ENCODE measurements around the gene CENPC.
"Not testable (repeated sequence)": the region's sequence is repeated elsewhere in the genome, so short reads cannot be mapped to it uniquely, and the experiment has no call there.

CENPC gene

DNA sequence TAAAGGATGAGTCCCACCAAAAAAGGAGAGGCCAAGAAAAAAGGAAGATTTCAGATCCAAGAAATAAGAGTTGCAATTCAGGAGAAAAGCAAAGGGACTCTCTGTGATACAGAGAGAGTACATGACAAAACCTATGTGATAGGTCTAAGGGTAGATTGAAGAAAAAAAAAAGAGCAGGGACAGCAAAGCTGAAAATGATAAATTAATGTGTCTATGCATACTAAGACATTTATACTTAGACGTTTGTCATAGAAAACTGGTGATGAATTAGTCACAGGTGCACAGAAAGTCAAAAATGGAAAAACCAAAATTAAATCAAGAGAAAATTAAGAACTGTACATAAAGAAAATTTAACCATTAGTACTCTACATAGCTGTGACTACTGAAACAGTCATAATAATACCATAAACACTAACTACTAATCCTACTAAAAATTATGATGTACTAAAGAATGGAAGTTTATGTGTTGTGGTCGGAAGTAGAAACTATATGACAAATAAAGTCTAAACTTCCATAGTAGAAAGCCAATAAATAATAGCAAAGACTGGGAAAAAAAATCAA lies 9.9 kb downstream of the CENPC start:
- no peak for TF ChIP-seq ZNF274 (IDR thresholded peaks at IDR 0.05; ENCODE audit: low read depth, low read length)

DNA sequence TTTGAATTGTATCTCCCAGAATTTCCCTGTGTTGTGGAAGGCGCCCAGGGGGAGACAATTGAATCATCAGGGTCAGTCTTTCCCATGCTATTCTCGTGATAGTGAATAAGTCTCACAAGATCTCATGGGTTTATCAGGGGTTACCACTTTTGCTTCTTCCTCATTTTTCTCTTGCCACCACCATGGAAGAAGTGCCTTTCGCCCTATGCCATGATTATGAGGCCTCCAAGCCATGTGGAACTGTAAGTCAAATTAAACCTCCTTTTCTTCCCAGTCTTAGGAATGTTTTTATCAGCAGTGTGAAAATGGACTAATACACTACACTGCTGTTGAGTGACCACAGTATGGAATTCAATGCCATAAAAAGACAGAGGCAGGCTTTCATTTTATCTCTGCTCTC lies 12.2 kb downstream of the CENPC start:
- H3K4me3 ChIP-seq (ENCODE audit: low read length), result no peak overlapping the region
- no peak for TF ChIP-seq ZNF274 (IDR thresholded peaks at IDR 0.05; ENCODE audit: low read depth, low read length)

More for the DNA sequence above, 9.9 kb downstream of the CENPC start:
- H3K4me3 ChIP-seq (ENCODE audit: low read length), result no peak overlapping the region

GRCh38 chr4:67532397-67532796 lies 12.9 kb downstream of the CENPC start:
- not testable (repeated sequence) for H3K4me3 ChIP-seq (ENCODE audit: low read length)

DNA sequence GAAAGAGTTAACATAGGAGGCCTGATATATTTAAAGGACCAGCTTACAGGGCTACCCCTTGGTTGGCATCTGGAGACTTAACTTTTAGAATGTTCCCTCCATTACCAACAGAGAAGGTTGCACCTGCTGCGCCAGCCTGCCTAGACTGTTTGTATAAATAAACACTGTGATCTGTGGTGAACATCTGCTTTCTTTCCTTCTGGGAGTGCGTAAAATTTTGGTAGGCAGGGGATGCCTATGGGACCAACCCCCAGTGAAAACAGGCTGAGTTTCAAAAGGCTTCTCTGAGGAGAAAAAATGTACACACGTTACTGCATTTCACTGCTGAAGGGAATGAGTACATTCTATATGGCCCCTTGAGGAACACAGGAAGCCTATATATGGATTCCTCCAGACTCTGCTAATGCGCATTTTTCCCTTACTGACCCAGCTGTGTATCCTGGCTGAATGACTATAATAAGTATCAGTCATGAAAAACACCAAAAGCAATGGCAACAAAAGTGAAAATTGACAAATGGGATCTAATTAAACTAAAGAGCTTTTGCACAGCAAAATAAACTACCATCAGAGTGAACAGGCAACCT lies 13.8 kb downstream of the CENPC start:
- H3K4me3 ChIP-seq (ENCODE audit: low read length), result no peak overlapping the region
- TF ChIP-seq ZNF274 (IDR thresholded peaks at IDR 0.05; ENCODE audit: low read depth, low read length), result no peak

GRCh38 chr4:67524140-67524539 lies 21.2 kb downstream of the CENPC start:
- H3K4me3 ChIP-seq (ENCODE audit: low read length), result not testable (repeated sequence)

- no peak overlapping the region for H3K4me3 ChIP-seq (ENCODE audit: low read length)
- no peak for TF ChIP-seq ZNF274 (IDR thresholded peaks at IDR 0.05; ENCODE audit: low read depth, low read length)
Measured at GRCh38 chr4:67522851-67523671, 22.2 kb downstream of the CENPC start.

DNA sequence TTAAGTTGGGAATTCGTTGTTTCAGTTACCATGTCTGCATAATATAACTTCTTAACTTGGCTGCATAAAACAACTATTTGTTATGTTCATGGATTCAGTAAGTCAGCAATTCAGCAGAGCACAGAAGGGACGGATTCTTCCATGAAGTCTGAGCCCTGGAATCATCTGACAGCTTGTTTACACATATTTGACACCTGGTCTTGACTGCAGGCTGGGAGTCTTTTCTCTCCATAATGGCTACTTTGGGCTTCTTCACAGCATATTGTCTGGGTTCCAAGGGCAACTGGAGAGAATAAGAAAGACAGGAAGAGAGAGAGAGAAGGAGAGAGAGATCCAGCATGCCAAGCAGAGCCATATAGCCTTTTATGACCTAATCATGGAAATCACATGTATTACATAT lies 23.1 kb downstream of the CENPC start:
- no peak for TF ChIP-seq ZNF274 (IDR thresholded peaks at IDR 0.05; ENCODE audit: low read depth, low read length)

DNA sequence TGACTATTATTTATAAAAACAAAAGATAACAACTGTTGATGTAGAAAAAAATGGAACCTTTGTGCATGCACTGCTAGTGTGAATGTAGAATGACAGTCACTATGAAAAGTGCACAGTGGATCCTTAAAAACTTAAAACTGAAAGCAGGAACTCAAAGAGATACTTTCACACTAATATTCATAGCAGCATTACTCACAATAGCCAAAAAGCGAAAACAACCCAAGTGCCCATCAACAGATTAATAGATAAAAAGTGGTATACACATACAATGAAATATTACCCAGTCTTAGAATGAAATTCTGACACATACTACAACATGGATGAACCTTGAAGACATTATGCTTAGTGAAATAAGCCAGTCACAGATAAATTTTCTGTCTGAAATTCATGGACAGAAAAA lies 23.8 kb downstream of the CENPC start:
- no peak for TF ChIP-seq ZNF274 (IDR thresholded peaks at IDR 0.05; ENCODE audit: low read depth, low read length)
- no peak overlapping the region for H3K4me3 ChIP-seq (ENCODE audit: low read length)

More for the DNA sequence above, 23.1 kb downstream of the CENPC start:
- H3K4me3 ChIP-seq (ENCODE audit: low read length), result no peak overlapping the region

DNA sequence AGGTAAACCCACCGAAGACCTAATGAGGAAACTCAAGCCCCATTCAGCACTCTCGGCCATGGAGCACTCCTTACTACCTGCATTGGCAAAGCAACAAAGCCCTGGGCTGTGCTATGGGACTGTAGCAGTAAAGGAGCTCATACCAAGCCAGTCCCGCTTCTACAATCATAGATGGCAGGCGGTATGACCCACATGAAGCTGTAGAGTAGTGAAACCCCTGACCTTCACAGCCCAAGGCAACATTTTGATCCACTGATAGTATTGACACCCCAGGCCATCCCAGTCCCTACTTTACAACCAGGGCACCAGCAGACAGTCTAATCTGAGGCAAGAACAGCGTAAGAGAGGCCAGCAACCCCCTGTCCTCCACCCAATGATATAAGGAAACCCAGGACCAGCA lies 25.2 kb downstream of the CENPC start:
- no peak overlapping the region for H3K4me3 ChIP-seq (ENCODE audit: low read length)
- no peak for TF ChIP-seq ZNF274 (IDR thresholded peaks at IDR 0.05; ENCODE audit: low read depth, low read length)

GRCh38 chr4:67512501-67512900 lies 32.8 kb downstream of the CENPC start:
- H3K4me3 ChIP-seq (ENCODE audit: low read length), result no peak overlapping the region
- no peak for TF ChIP-seq ZNF274 (IDR thresholded peaks at IDR 0.05; ENCODE audit: low read depth, low read length)

- no peak for TF ChIP-seq ZNF274 (IDR thresholded peaks at IDR 0.05; ENCODE audit: low read depth, low read length)
- H3K4me3 ChIP-seq (ENCODE audit: low read length), result no peak overlapping the region
Measured at GRCh38 chr4:67500373-67500772, 44.9 kb downstream of the CENPC start.

- TF ChIP-seq ZNF274 (IDR thresholded peaks at IDR 0.05; ENCODE audit: low read depth, low read length), result no peak
- no peak overlapping the region for H3K4me3 ChIP-seq (ENCODE audit: low read length)
Measured at GRCh38 chr4:67499799-67500198, 45.5 kb downstream of the CENPC start.

GRCh38 chr4:67483868-67484602 lies 61.3 kb downstream of the CENPC start:
- TF ChIP-seq ZNF274 (IDR thresholded peaks at IDR 0.05; ENCODE audit: low read depth, low read length), result no peak
- no peak overlapping the region for H3K4me3 ChIP-seq (ENCODE audit: low read length)

DNA sequence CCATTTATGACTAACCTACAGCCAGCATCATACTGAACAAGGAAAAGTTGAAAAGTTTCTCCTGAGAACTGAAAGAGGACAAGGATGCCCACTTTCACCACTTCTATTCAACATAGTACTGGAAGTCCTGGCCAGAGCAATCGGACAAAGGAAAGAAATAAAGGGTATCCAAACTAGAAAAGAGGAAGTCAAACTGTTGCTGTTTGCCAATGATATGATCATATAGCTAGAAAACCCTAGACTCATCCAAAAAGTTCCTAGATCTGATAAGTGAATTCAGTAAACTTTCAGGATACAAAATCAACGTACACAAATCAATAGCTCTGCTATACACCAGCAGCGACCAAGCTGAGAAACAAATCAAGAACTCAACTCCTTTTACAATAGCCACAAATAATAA lies 64.5 kb downstream of the CENPC start:
- no peak overlapping the region for H3K4me3 ChIP-seq (ENCODE audit: low read length)
- TF ChIP-seq ZNF274 (IDR thresholded peaks at IDR 0.05; ENCODE audit: low read depth, low read length), result no peak

GRCh38 chr4:67475155-67475554 lies 70.1 kb downstream of the CENPC start:
- TF ChIP-seq ZNF274 (IDR thresholded peaks at IDR 0.05; ENCODE audit: low read depth, low read length), result no peak

More at GRCh38 chr4:67475155-67475554, 70.1 kb downstream of the CENPC start:
- no peak overlapping the region for H3K4me3 ChIP-seq (ENCODE audit: low read length)
